ENCODE results near the gene P3H1. TPM values are rescaled to one million over a fixed set of nuclear protein-coding genes. Genes with fewer than 3 reads are reported as not detected.
"Not testable (repeated sequence)": the region's sequence is repeated elsewhere in the genome, so short reads cannot be mapped to it uniquely, and the experiment has no call there.

The P3H1 gene
- total RNA-seq, 2 experiments from 2014 or later, result 48.1 to 54.0 TPM

DNA sequence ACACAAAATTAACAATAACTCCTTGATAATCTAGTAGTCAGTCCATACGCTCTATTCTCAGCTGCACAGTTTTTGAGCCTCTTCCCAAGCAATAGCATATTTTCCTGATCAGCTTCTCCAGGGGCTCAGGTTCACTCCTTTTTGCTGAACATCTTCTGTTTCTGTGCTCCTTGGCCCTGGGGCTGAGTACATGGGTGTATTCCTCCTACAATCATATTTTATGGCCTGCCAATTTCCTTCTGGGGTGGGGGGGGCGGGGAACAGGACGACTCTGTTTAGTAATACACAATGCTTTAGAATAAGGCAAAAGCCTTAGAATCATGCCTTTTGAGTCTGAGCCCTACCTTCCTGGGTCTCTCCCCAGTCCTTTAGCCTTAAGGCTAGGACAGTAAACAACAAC lies 35.2 kb downstream of the P3H1 start:
- Mint-ChIP-seq H3K9me3 (ENCODE audit: low read depth) (no peaks in the 10 kb centered on the region), H3K27ac (no peak overlapping the region), H3K4me1 (no peaks in the 10 kb centered on the region), H3K27me3 (no peaks in the 10 kb centered on the region), H3K4me3 (no peak overlapping the region), H3K36me3 (no peaks in the 10 kb centered on the region)
- CTCF ChIA-PET, result no interaction called here
- ATAC-seq (no peak), DNase-seq (peak; percentile 4)

DNA sequence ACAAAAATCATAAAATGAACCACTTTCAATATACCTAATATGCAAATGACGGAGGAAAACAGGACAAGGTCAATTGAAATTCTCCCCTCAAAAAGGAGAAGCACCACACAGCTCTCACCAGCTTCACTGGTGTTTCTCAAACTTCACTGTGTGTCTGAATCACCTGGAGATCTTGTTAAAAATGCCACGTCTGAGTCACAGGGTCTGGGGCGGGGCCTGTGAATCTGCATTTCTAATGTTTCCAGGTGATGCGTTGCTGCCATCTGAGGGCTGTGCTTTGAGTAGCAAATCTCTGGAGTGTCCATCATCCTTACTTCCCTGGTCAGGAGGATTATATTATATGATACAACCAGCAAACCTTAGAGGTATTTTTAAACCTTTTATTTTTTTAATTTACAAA lies 35.8 kb downstream of the P3H1 start:
- peak; percentile 55 for DNase-seq
- Mint-ChIP-seq H3K36me3 (no peaks in the 10 kb centered on the region), H3K27me3 (no peaks in the 10 kb centered on the region), H3K9me3 (ENCODE audit: low read depth) (no peaks in the 10 kb centered on the region), H3K4me3 (no peak overlapping the region), H3K27ac (no peak overlapping the region), H3K4me1 (no peaks in the 10 kb centered on the region)
- CTCF ChIA-PET, result interaction anchor here (0.7 to 0.9 kb wide), 2 partner anchors 22 to 424 kb away, joined by 3 read pairs; no protein-coding TSS in a partner anchor
- peak; percentile 45 for ATAC-seq

DNA sequence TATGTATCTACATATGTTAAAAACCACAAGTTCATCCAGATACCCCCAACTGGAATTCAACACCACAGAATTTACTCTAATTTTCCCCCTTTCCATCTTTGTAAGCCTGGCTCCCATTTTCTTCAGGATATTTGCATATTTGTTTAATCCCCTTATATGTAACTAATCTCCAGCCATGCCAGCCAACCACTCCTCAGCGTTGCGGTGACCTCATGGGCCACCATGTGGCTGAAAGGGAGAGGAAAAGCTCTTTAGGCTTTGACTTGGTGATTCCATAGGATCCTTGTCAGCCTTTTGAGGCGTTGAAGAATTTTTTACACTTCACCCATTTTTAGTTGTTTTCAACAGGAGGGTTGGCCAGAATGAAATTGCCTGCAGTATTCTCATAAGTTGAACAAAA lies 36.8 kb downstream of the P3H1 start:
- no peaks in the 10 kb centered on the region for H3K36me3 Mint-ChIP-seq
- H3K27ac Mint-ChIP-seq, result no peak overlapping the region
- ATAC-seq, result no peak
- no peak overlapping the region for H3K4me3 Mint-ChIP-seq
- H3K27me3 Mint-ChIP-seq, result no peaks in the 10 kb centered on the region
- H3K9me3 Mint-ChIP-seq (ENCODE audit: low read depth), result no peaks in the 10 kb centered on the region
- no peak for DNase-seq
- CTCF ChIA-PET, result interaction anchor here (0.7 to 0.9 kb wide), 2 partner anchors 23 to 423 kb away, joined by 3 read pairs; no protein-coding TSS in a partner anchor
- no peaks in the 10 kb centered on the region for H3K4me1 Mint-ChIP-seq

DNA sequence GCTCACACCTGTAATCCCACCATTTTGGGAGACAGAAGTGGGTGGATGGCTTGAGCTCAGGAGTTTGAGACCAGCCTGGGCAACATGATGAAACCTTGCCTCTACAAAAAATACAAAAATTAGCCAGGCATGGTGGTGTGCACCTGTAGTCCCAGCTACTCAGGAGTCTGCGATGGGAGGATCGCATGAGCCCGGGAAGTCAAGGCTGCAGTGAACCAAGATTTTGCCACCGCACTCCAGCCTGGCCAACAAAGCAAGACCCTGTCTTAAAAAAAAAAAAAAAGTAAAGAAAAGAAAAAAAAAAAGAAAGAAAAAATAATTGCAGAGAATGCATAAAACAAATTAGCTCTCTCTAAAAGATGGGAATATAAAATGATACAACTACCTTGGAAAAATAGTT lies 41.0 kb downstream of the P3H1 start:
- H3K4me1 Mint-ChIP-seq; H3K36me3 Mint-ChIP-seq; H3K4me3 Mint-ChIP-seq; H3K9me3 Mint-ChIP-seq (ENCODE audit: low read depth); H3K27me3 Mint-ChIP-seq; ATAC-seq; CTCF ChIA-PET; H3K27ac Mint-ChIP-seq; DNase-seq: not testable (repeated sequence)

DNA sequence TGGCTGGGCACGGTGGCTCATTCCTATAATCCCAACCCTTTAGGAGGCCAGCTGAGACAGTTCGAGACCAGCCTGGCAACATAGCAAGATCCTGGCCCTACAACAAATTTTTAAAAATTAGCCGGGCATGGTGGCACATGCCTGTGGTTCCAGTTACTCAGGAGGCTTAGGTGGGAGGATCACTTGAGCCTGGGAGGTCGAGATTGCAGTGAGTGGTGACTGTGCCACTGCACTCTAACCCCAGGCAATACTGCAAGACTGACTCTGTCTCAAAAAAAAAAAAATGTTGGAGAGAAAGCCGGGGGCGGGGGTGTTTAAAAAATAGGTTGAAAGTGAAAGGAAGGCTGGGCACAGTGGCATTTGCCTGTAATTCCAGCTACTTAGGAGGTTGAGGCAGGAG lies 43.3 kb downstream of the P3H1 start:
- H3K27ac Mint-ChIP-seq, result no peak overlapping the region
- no peaks in the 10 kb centered on the region for H3K9me3 Mint-ChIP-seq (ENCODE audit: low read depth)
- H3K4me3 Mint-ChIP-seq, result no peak overlapping the region
- no peaks in the 10 kb centered on the region for H3K27me3 Mint-ChIP-seq
- ATAC-seq (no peak), DNase-seq (no peak)
- CTCF ChIA-PET, result interaction anchor here (1.6 kb wide), 1 partner anchor 10 kb away, joined by 3 read pairs; no protein-coding TSS in a partner anchor
- peaks cover 6% of the 10 kb centered on the region for H3K36me3 Mint-ChIP-seq
- H3K4me1 Mint-ChIP-seq, result no peaks in the 10 kb centered on the region

DNA sequence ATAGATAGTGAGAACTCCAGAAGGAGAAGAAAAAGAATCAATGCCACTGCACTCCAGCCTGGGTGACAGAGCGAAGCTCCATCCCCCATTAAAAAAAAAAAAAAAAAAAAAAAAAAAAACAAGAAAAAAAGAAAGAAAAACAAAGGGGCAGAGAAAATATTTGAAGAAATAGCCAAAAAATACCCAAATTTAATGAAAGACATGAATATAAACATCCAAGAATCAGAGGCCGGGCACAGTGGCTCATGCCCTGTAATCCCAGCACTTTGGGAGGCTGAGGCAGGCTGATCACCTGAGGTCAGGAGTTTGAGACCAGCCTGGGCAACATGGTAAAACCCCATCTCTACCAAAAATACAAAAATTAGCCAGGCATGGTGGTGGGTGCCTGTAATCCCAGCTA lies 44.4 kb downstream of the P3H1 start:
- not testable (repeated sequence) for ATAC-seq; H3K4me3 Mint-ChIP-seq; DNase-seq; H3K9me3 Mint-ChIP-seq (ENCODE audit: low read depth); H3K4me1 Mint-ChIP-seq; H3K27ac Mint-ChIP-seq; H3K27me3 Mint-ChIP-seq
- CTCF ChIA-PET, result interaction anchor here (1.6 kb wide), 1 partner anchor 8 kb away, joined by 3 read pairs; no protein-coding TSS in a partner anchor
- H3K36me3 Mint-ChIP-seq, result peaks cover 12% of the 10 kb centered on the region

DNA sequence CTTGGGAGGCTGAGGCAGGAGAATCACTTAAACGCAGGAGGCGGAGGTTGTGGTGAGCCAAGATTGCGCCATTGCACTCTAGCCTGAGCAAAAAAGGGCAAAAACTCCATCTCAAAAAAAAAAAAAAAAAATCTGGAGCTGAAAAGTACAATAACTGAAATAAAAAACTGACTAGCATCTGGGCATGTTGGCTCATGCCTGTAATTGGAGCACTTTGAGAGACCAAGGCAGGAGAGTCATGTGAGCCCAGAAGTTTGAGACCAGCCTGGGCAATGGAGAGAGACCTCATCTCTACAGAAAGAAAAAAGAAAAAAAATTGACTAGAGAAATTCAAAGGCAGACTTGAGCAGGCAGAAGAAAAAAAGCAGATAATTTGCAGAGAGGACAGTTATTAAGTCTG lies 44.9 kb downstream of the P3H1 start:
- no peak for DNase-seq
- H3K4me3 Mint-ChIP-seq, result no peak overlapping the region
- CTCF ChIA-PET, result no interaction called here

DNA sequence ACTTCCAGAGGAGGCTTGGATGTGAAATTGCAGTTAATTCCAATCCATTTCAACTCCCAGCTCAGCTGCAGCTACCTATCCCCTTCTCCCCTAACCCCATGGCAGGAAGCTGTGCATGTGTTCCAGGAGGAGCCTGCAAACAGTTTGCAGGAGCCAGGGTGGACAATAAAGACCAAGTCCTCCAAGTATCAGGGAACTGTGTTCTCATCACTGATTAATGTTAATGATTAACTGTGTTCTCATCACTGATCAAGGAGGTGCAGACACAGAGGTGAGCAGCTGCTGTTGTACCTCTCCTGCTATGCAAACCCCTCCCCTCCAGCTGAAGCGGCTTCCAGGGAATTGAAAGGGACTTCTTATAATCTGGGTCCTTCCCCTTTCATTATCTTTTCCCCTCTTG lies 46.0 kb downstream of the P3H1 start:
- ATAC-seq, result no peak

More for the DNA sequence above, 44.9 kb downstream of the P3H1 start:
- Mint-ChIP-seq H3K4me1 (no peaks in the 10 kb centered on the region), H3K36me3 (peaks cover 17% of the 10 kb centered on the region), H3K9me3 (ENCODE audit: low read depth) (no peaks in the 10 kb centered on the region), H3K27ac (no peak overlapping the region), H3K27me3 (no peaks in the 10 kb centered on the region)
- ATAC-seq, result no peak

DNA sequence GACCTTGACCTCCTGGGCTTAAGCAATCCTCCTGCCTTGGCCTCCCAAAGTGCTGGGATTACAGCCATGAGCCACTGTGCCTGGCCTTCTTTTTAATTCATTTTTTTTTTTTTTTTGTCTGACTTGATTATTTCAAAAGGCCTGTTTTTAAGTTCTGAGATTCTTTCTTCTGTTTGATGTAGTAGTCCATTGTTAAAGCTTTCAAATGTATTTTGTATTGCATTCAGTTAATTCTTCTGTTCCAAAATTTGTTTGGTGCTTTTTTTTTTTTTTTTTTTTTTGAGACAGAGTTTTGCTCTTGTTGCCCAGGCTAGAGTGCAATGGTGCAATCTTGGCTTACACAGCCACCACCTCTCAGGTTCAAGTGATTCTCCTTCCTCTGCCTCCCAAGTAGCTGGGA lies 52.4 kb downstream of the P3H1 start:
- H3K4me1 Mint-ChIP-seq; H3K9me3 Mint-ChIP-seq (ENCODE audit: low read depth); DNase-seq; ATAC-seq; H3K27me3 Mint-ChIP-seq; H3K27ac Mint-ChIP-seq; H3K4me3 Mint-ChIP-seq: not testable (repeated sequence)
- CTCF ChIA-PET, result interaction anchor here (1.4 kb wide), 1 partner anchor 9 kb away, joined by 3 read pairs; no protein-coding TSS in a partner anchor
- H3K36me3 Mint-ChIP-seq, result peaks cover 70% of the 10 kb centered on the region

More for the DNA sequence above, 46.0 kb downstream of the P3H1 start:
- H3K27ac Mint-ChIP-seq, result no peak overlapping the region
- H3K36me3 Mint-ChIP-seq, result peaks cover 23% of the 10 kb centered on the region
- no peaks in the 10 kb centered on the region for H3K27me3 Mint-ChIP-seq
- CTCF ChIA-PET, result no interaction called here
- no peak for DNase-seq
- H3K9me3 Mint-ChIP-seq (ENCODE audit: low read depth), result no peaks in the 10 kb centered on the region
- no peaks in the 10 kb centered on the region for H3K4me1 Mint-ChIP-seq
- no peak overlapping the region for H3K4me3 Mint-ChIP-seq

DNA sequence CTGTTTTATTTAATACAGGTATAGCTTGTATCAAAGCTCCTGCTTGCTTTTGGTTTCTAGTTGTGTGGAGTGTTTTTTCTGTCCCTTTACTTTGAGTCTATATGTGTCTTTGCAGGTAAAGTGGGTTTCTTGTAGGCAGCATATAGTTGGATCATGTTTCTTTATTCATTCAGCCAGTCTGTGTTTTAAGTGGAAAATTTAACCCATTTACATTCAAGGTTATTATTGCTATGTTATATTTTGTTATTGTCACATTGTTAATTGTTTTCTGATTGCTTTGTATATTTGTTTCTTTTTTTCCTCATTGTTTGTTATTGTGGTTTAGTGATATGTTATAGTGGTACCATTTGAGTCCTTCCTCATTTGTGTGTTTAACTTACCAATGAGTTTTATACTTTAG lies 53.5 kb downstream of the P3H1 start:
- ATAC-seq (no peak), DNase-seq (no peak)
- CTCF ChIA-PET, result interaction anchor here (0.9 to 1.4 kb wide), 2 partner anchors 10 to 54 kb away, joined by 3 read pairs; partner anchors contain the start of gene C1orf50
- H3K9me3 Mint-ChIP-seq (ENCODE audit: low read depth), result peaks cover 8% of the 10 kb centered on the region
- no peak overlapping the region for H3K4me3 Mint-ChIP-seq
- peaks cover 74% of the 10 kb centered on the region for H3K36me3 Mint-ChIP-seq
- no peak overlapping the region for H3K27ac Mint-ChIP-seq
- H3K27me3 Mint-ChIP-seq, result peaks cover 3% of the 10 kb centered on the region
- H3K4me1 Mint-ChIP-seq, result peaks cover 9% of the 10 kb centered on the region

DNA sequence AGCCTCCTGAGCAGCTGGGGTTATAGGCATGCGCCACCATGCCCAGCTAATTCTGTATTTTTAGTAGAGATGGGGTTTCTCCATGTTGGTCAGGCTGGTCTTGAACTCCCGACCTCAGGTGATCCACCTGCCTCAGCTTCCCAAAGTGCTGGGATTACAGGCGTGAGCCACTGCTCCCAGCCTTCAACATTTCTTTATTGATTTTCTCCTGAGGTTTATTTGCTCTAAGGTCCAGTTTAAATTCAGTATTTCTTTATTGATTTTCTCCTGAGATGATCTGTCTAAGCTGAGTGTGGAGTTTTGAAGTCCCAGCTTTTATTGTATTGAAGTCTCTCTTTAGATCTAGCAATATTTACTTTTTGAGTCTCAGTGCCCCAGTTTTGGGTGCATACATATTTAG lies 54.0 kb downstream of the P3H1 start:
- peaks cover 77% of the 10 kb centered on the region for H3K36me3 Mint-ChIP-seq
- not testable (repeated sequence) for H3K9me3 Mint-ChIP-seq (ENCODE audit: low read depth); H3K27ac Mint-ChIP-seq; H3K27me3 Mint-ChIP-seq; DNase-seq; H3K4me1 Mint-ChIP-seq; ATAC-seq; H3K4me3 Mint-ChIP-seq
- CTCF ChIA-PET, result interaction anchor here (0.9 kb wide), 1 partner anchor 55 kb away, joined by 3 read pairs; the partner anchor contains the start of gene C1orf50

DNA sequence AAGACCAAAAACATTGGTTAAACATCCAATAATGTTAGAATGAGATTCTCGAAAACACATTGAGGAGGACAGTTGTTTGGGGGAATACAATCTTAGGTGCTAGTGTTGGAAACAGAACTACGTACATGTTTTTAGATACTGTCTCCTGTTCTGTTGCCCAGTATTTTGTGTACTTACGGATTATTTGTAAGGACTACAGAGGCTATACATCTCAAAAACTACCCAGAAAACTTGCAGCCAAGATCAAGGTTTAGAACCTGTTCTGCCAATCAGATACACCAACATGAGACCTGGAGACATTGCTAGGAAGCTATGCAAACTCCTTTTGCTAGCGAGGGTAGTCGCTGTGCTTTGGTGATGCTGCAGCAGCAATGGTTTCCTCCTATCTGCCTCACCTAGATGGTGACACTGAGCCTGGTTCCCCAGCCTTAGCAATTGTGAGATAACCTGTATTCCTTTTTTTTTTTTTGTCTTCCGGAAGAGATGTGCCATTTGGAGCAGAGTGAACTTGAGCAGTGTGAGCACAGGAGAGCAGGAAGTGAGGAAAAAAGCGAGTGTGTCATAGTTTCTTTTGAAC lies 62.9 kb downstream of the P3H1 start:
- Mint-ChIP-seq H3K4me1 (peaks cover 3% of the 10 kb centered on the region), H3K4me3 (no peak overlapping the region), H3K36me3 (peaks cover 87% of the 10 kb centered on the region), H3K27me3 (peaks cover 1% of the 10 kb centered on the region), H3K9me3 (ENCODE audit: low read depth) (no peaks in the 10 kb centered on the region), H3K27ac (no peak overlapping the region)
- DNase-seq (no peak), ATAC-seq (no peak)
- CTCF ChIA-PET, result no interaction called here

DNA sequence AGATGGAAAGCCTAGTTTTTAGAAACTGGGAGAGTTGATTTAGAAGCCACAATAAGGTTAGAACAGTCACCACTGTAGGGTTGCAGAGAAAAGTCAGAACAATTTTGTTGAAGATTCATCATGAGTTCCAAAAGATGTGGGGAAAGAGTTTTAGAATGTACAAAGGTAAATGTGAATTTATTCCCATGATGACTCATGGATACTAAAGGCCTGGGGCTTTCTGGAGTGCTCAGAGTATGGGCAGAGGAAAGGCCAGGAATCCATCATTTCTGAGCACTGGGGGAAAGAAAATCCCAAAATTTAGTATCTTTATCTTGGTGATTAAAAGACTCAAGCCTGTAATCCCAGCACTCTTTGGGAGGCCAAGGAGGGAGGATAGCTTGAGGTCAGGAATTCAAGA lies 66.8 kb downstream of the P3H1 start:
- no peak for DNase-seq
- H3K4me3 Mint-ChIP-seq, result no peak overlapping the region
- H3K27me3 Mint-ChIP-seq, result no peaks in the 10 kb centered on the region
- CTCF ChIA-PET, result no interaction called here
- H3K9me3 Mint-ChIP-seq (ENCODE audit: low read depth), result no peaks in the 10 kb centered on the region
- H3K4me1 Mint-ChIP-seq, result peaks cover 11% of the 10 kb centered on the region
- ATAC-seq, result no peak
- no peak overlapping the region for H3K27ac Mint-ChIP-seq
- H3K36me3 Mint-ChIP-seq, result peaks cover 90% of the 10 kb centered on the region

DNA sequence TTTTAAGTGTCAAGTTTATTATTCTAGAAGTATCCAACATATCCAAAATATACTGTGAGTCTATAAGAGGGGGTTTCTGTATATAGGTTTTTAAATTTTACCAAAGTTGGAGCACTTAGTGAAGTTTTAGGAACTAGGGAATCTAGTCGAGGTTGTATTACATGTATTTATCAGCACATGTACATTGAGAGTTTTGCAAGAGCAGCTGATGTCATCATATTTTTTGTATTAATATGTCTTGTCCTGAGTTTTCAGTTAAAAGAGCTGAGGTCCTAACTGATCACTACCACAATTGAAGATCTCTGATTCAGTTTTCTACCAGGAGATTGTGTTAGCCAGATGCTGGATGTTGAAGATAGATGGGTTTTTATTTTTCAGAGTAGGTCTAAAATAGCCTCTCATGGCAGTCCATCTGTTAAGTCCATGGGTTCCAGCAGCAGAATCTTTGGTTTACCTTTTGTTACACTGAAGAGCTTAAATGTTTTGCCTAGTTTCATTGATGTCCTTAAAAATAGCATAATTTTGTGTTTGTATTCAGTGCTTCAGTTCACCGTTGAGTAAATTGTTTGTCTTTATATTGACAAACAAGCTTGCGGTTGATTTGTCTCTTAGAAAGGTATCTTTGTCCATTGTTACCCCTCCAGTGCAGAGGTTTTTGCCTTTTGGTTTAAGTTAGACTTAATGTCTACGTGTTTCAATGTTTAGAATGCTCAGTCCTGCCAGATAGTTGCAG lies 68.6 kb downstream of the P3H1 start:
- DNase-seq (no peak), ATAC-seq (no peak)
- Mint-ChIP-seq H3K4me3 (no peak overlapping the region), H3K27ac (no peak overlapping the region), H3K36me3 (peaks cover 87% of the 10 kb centered on the region), H3K9me3 (ENCODE audit: low read depth) (no peaks in the 10 kb centered on the region), H3K4me1 (peaks cover 20% of the 10 kb centered on the region), H3K27me3 (no peaks in the 10 kb centered on the region)
- CTCF ChIA-PET, result interaction anchor here (1.2 kb wide), 1 partner anchor 120 kb away, joined by 4 read pairs; no protein-coding TSS in a partner anchor
